ENCODE results near the gene HIF1A.

Gene HIF1A

GRCh38 chr14:61661471-61662400, 33.6 kb upstream of the HIF1A start:
- no peak overlapping the region for H3K27ac ChIP-seq
- TF ChIP-seq CTCF (IDR thresholded peaks at IDR 0.05) (no peak), ZFX (IDR thresholded peaks at IDR 0.05; ENCODE audit: borderline replicate concordance) (no peak)

GRCh38 chr14:61662437-61663311, 32.6 kb upstream of the HIF1A start:
- TF ChIP-seq CTCF (IDR thresholded peaks at IDR 0.05) (no peak), ZFX (IDR thresholded peaks at IDR 0.05; ENCODE audit: borderline replicate concordance) (no peak)
- no peak overlapping the region for H3K27ac ChIP-seq

GRCh38 chr14:61663312-61663979, 31.9 kb upstream of the HIF1A start:
- no peak for TF ChIP-seq CTCF (IDR thresholded peaks at IDR 0.05)
- no peak for TF ChIP-seq ZFX (IDR thresholded peaks at IDR 0.05; ENCODE audit: borderline replicate concordance)
- no peak overlapping the region for H3K27ac ChIP-seq

GRCh38 chr14:61668282-61668681, 27.0 kb upstream of the HIF1A start:
- TF ChIP-seq ZFX (IDR thresholded peaks at IDR 0.05; ENCODE audit: borderline replicate concordance), result no peak
- TF ChIP-seq CTCF (IDR thresholded peaks at IDR 0.05), result no peak
- no peak overlapping the region for H3K27ac ChIP-seq

GRCh38 chr14:61670576-61670975, 24.7 kb upstream of the HIF1A start:
- TF ChIP-seq ZFX (IDR thresholded peaks at IDR 0.05; ENCODE audit: borderline replicate concordance) (no peak), CTCF (IDR thresholded peaks at IDR 0.05) (no peak)
- H3K27ac ChIP-seq, result no peak overlapping the region

GRCh38 chr14:61671082-61671481, 24.2 kb upstream of the HIF1A start:
- no peak overlapping the region for H3K27ac ChIP-seq
- TF ChIP-seq ZFX (IDR thresholded peaks at IDR 0.05; ENCODE audit: borderline replicate concordance) (no peak), CTCF (IDR thresholded peaks at IDR 0.05) (no peak)

Measured in 22Rv1 (cell line).